GM19324 (cell line): ENCODE data around the gene RNF7.
"Not testable (repeated sequence)": the region's sequence is repeated elsewhere in the genome, so short reads cannot be mapped to it uniquely, and the experiment has no call there.

ENCODE experiments used
- ATAC-seq: cut with Tn5 transposase; IDR thresholded peaks from one replicate; pipeline ENCODE4 v1.9.1; 2021; ENCODE audit warnings: mild to moderate bottlenecking, moderate library complexity; ENCODE audit not compliant: unreplicated experiment, low FRiP score

The RNF7 gene

DNA sequence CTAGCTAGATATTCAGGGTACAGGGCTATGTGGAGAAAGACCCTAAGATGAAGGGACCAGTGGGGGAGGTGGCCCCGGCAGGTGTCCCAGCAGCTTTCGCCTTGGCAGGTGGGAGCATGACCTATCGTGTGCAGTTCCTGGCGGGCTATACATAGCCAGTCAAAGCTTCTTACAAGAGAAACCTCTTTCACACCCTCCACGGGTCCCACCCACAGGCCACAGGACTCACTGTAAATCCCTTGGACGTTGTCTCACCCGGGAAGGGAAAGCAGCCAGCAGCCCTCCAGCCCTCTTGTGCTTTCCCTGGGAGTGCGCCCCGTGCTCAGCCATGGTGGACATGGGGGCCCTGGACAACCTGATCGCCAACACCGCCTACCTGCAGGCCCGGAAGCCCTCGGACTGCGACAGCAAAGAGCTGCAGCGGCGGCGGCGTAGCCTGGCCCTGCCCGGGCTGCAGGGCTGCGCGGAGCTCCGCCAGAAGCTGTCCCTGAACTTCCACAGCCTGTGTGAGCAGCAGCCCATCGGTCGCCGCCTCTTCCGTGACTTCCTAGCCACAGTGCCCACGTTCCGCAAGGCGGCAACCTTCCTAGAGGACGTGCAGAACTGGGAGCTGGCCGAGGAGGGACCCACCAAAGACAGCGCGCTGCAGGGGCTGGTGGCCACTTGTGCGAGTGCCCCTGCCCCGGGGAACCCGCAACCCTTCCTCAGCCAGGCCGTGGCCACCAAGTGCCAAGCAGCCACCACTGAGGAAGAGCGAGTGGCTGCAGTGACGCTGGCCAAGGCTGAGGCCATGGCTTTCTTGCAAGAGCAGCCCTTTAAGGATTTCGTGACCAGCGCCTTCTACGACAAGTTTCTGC, 40.1 kb downstream of the RNF7 start:
- ATAC-seq = no peak

DNA sequence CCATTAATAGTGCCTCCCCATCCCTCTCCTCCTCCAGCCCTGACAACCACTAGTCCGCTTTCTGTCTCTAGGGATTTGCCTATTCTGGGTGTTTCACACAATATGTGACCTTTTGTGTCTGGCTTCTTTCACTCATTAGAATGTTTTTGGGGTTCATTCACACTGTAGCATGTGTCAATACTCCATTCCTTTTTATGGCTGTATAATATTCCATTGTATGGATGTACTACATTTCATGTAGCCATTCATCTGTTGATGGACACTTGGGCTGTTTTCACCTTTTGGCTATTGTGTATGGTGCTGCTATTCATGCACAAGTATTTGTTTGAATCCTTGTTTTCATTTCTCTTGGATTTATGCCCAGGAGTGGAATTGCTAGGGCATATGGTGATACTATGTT, 41.6 kb downstream of the RNF7 start:
- ATAC-seq = no peak

DNA sequence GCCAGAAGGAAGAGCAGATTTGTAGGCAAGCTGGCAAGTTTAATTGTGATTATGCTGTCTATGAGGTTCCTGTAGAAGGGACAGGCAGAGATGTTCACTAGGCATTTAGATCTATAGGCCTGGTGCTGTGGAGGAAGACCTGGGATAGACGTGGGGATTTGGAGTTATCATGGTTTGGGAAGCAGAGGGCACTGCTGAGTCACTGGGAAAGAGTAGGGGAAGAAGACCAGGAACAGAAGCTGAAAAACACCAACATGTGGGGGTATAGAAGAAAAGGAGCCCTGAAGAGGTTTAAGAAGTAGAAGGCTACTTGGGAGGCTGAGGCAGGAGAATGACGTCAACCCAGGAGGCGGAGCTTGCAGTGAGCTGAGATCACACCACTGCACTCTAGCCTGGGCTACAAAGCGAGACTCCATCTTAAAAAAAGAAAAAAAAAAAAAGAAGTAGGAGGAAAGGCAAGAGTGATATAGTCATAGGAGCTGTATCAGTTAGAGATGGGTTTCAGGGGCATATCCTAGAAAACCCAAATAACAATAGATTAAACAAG, 44.4 kb downstream of the RNF7 start:
- ATAC-seq = no peak

DNA sequence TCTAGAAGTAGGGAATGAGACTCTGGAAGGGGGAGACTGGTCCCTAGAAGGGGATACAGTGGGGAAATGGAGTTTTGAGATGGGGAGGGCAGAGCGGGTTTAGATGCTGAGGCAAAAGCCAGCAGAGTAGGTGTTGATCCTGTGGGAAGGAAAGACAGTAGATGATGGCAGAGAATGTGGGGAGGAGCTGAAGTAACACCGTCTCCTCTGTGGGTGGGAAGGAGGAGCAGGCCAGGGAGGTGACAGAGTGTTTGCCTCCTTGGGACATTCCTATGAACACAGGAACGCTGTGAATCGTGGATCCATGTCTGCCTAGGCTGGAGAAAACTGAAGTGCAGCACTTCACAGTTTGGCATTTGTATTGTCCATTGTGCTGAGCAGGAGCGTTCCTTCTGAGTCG, 45.5 kb downstream of the RNF7 start:
- ATAC-seq = no peak

DNA sequence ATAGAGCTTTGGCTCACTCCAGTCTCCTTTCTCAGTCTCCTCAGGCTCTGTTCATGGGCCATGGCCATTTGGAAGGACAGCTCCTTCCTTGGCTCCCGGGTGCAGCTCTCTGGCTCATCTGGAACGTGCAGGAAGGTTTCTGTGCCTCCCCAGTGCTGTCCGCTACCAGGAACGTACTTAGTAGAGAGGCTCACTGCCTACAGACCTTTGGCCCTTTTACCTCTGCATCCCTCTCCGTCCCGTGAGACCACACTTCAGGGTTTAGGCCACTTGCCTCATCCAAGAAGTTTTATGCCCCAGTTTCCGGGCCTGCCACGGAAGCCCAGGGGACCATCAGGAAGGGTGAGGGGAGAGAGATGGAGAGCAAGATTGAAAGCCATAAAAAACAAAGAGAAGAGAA, 46.0 kb downstream of the RNF7 start:
- ATAC-seq = no peak

DNA sequence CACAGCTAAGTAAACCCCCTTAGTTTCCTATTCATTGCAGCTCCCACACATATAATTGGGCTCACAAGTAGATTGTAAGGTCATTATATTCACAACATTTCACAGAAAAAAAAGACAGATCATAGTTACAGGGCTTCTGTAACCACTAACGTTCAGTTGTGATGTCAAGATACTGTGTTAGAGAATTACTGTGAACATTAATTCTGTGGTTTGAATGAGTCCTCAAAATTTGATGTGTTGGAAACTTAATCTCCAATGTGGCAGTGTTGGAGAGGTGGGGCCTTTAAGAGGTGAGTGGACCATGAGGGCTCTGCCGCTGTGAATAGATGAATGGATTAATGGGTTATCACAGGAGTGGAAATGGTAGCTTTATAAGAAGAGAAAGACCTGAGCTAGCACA, 46.4 kb downstream of the RNF7 start:
- no peak for ATAC-seq

DNA sequence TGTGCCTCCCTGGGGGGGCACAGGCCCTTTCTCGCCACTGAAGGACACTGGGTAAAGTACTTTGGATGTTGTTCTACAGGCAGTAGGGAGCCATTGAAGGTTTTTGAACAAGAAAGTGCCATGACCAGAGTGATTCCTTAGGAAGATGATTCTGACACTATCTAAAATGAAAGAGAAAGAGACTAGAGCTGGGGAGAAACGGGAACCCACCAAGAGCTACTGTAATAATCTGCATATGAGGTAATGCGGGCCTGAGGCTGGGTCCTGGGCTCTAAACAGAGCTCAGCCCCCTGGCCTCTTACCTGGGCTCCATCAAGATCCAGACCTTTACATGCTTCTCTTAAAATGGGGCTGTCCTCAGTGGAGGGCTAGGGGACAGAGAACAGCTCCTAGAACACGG, 50.1 kb downstream of the RNF7 start:
- peak; percentile 51 for ATAC-seq

DNA sequence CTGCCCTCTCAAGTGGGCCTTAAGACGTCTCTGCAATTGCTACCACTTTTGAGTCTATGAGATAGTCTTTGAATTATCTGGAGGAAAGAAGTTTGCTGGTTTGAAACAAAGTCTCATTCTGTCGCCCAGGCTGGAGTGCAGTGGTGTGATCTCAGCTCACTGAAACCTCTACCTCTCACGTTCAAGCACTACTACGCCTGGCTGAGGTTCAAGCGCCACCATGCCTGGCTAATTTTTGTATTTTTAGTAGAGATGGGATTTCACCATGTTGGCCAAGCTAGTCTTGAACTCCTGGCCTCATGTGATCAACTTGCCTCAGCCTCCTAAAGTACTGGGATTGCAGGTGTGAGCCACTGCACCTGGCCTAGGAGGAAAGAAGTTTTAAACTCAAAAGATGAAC, 50.7 kb downstream of the RNF7 start:
- ATAC-seq = not testable (repeated sequence)

DNA sequence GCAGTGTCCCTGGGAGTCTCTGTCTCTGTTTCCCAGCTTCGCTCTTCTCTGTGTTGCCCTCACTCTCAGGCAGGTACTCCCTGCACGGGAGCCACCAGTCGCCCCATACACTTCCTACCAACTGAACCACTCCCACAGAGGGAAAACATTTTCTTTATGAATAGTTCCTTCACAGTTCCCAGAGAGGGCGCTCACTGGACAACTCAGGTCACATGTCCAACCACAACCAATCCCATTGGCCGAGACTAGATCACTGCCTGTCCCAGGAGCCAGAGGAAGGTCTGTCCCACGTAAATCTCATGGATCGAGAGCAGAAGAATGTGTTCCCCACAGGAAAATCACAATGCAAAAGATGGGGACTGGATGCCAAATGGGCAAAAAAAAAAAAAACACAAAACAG, 51.2 kb downstream of the RNF7 start:
- ATAC-seq = no peak

DNA sequence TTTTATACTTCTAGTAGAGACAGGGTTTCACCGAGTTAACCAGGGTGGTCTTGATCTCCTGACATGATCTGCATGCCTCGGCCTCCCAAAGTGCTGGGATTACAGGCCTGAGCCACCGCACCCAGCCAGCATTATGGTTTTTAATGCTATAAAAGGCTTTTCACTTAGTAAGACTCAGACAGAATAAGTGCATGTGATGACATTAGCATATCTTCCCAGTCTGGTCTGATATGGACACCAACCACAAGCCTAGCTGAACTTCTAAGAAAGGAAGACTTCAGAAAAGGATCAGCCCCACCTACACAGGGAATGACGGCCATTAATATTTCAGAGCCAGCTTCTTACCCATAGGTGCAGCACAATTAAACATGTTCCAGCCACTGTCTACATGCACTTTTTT, 52.1 kb downstream of the RNF7 start:
- no peak for ATAC-seq

DNA sequence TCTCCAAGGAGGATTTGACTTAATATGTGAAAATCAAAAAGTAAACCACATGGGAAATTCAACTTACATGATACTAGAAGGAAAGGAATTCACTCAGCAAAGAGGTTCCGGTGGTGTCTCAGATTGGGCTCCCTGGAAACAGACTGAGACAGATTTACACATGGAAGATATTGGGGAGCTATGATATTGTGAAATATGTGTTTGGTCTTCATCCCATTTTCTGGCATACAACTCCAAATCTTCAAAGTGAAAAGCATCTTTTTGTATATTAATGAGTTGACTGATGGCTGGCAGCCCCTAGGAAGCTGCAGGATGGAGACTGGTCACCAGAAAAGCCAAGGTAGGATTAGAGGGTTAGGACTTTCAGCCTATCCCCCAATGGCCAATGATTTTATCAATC, 54.4 kb downstream of the RNF7 start:
- ATAC-seq = no peak

DNA sequence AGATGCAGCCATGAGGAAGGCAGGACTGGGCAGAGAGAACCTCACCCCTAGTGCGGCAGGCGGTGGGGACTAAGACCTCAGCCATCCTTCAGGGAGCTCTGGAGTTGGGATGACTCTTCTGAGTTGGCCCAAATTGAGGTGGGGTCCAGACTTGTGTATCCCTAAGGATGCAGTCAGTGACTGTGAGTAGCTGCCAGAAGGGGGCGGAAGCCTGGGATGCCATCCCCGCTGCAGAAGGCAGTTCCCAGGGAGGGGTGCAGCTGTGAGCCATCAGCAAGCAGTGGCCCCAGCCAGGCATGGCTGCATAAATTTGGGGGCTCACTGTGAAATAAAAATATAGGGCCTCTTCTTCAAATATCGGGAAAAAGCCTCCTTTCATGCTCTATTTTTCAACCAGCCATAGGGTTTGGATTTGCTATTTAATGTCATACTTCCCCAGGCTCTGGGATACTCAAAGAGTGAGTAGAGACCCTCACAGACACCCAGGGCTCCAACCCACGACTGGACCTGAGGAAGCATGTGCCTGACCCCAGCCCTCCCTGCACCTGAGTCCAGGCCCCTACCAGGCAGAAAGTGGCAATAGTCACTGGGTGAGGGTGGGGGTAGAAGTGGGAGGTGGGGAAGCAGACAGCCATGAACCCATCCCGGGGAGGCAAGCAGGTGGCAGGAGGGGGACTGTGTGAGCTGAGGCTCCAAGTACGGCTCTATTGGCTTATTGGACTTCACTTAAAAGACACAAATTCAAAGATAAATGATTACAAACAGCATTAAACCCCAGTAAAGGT, 55.6 kb downstream of the RNF7 start:
- no peak for ATAC-seq

DNA sequence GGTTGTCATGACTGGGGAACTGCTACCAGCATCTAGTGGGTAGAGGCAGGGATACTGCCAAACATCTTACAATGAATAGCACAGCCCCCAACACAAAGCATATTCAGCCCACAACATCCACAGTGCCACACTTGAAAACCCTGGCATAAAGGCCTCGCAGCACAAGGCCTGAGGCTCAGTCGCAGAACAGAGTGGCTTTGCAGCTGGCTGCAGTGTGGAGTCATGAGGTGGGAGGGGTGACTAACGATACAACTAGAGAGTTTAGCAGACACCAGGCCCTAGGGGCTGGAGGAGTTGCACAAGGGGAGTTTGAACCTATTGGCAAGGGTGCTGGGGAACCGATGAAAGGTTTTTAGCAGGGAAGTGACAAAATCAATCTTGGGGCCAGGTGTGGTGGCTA, 57.2 kb downstream of the RNF7 start:
- ATAC-seq = no peak

DNA sequence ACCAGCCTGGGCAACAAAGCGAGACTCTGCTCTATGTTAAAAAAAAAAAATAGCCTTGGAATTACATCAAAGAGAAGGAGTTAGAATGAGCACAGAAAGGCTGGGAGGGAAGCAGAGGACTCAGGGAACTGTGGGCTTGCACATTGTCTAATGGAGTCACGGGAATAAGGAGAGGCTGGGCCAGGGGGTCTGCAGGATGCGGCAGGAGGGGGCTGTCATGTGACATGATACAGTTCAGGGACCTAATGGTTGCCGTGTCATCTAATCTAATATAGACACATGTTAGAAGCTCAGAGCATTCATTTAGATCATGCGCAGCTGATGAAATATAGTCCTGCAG, 57.6 kb downstream of the RNF7 start:
- ATAC-seq = no peak

DNA sequence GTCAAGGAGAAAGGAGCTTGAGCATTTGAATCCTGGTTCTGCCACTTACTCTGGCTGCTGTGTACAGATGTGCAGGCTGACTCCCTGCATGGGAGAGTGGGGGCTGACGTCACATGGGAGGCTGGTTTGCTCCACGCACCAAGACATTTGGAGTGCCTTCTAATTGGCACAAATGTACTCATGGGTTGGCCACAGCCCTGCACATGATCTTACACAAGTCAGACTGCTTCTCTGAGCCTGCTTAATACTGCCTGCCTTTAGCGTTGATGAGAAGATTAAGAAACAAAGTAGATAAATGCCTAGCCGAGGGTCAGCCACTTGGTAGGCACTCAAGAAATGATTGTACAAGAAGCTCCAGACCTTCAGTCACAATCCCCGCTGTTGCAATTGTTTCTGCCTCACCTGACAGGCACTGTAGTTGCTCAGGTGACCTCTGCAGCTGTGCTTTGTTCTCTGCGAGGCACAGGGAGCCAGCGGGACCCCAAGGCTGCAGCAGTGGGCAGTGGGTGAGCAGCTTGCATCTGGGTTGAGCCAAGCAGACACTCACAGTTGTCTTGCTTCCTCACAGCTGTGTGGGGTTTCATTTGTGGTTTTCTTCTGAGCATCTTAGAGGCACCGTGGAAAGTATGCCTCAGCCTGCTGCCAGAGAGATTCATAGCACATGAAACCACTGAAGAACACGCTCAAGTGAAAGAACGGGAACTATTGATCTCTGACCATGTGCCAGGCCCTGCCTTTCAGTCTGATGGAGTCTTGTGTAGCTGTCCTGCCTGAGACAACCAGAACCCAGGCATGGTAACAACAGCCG, 58.2 kb downstream of the RNF7 start:
- ATAC-seq = peak; percentile 93
